ENCODE measurements around the gene ERN1. TPM values are rescaled to one million over a fixed set of nuclear protein-coding genes. Genes with fewer than 3 reads are reported as not detected.

The ERN1 gene
- total and polyA plus RNA-seq, 2 of the 13 experiments (the other 11 are each of a cell fraction or from before 2014, with no cell fraction given): 6.0 to 12.7 TPM

DNA sequence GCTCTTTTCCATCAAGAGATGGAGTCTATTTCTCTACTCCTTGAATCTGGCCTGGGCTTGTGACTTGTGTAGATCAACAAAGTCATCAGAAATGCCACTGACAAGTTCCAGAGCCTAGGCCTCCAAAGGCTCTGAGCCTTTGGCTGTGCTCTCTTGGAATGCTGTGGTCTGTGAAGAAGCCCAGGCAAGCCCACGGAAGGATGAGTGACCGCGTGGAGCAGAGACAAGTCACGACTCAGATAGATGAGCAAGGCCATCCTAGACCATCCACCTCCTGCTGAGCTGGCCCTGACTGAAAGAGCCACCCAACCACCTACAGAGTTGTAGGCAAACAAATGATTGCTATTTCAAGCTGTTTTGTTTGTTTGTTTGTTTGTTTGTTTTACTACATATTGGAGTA, 97.9 kb downstream of the ERN1 start:
- Histone ChIP-seq H3K4me2 (ENCODE audit: low read depth, low read length) (no peak overlapping the region), H3K9me3 (ENCODE audit: low read length) (no peaks in the 10 kb centered on the region), H2AFZ (ENCODE audit: low read length) (no peak overlapping the region), H3K79me2 (ENCODE audit: insufficient read depth, low read length) (no peaks in the 10 kb centered on the region), H3K36me3 (replicated peaks in 1 of 2; ENCODE audit: control insufficient read depth in 1 of 2, insufficient read depth in 2 of 2, low read length in 2 of 2) (no peaks in the 10 kb centered on the region), H3K27ac (ENCODE audit: extremely low read length, insufficient read depth, low read length) (no peak overlapping the region), H3K4me1 (ENCODE audit: insufficient read depth, low read length) (peaks cover 14% of the 10 kb centered on the region), H3K27me3 (ENCODE audit: control insufficient read depth in 1 of 2, insufficient read depth in 2 of 2, low read length in 2 of 2) (no peaks in the 10 kb centered on the region), H4K20me1 (ENCODE audit: insufficient read depth, low read length) (no peaks in the 10 kb centered on the region), H3K9ac (ENCODE audit: insufficient read depth, low read depth, low read length) (no peak overlapping the region), H3K4me3 (replicated peaks in 1 of 3; ENCODE audit: insufficient read depth in 1 of 3, low read depth in 2 of 3, low read length in 3 of 3) (no peak overlapping the region)
- no peak for DNase-seq (ENCODE audit: low spot score)
- FAIRE-seq: no peak
- BruUV-seq (replicated peaks): no TSS peak
- TF ChIP-seq AKNA (CRISPR knock-in tag; IDR thresholded peaks at IDR 0.05; ENCODE audit: borderline replicate concordance) (no peak), TBX2 (CRISPR knock-in tag; IDR thresholded peaks at IDR 0.05; ENCODE audit: borderline replicate concordance) (no peak), ZNF207 (IDR thresholded peaks at IDR 0.05; ENCODE audit: borderline replicate concordance) (no peak), ZBTB8A (CRISPR knock-in tag; IDR thresholded peaks at IDR 0.05; ENCODE audit: borderline replicate concordance, low read depth) (no peak)
- ATAC-seq: no peak
- in situ Hi-C loops (cut with HindIII; ENCODE audit: extremely low pct_ligation_motif_present, low pct_unique_long_range_greater_than_20kb): no loop called here
- ChIA-PET CTCF (ENCODE audit: low intra/inter-chr PET ratio, low total read pairs) (interaction anchor here (0.8 kb wide), 1 partner anchor 101 kb away, joined by 3 read pairs; no protein-coding TSS in a partner anchor), POLR2A (no interaction called here)
- intact Hi-C loops (cut with micrococcal nuclease; ENCODE audit: unreplicated experiment): no loop called here
- WGBS (ENCODE audit: low lambda C conversion rate): 88% methylated on average over 4 of the region's 4 CpGs

All from HepG2 (cell line).